Endodermal cell (in vitro differentiated cells): Measurements from ENCODE around the gene CCDC170. TPM values are rescaled to one million over a fixed set of nuclear protein-coding genes. Genes with fewer than 3 reads are reported as not detected.
A peak's percentile ranks its signal among the peaks of the same experiment; 100 is the strongest.

Experiments used
- DNase-seq: peaks from one replicate; pipeline ENCODE4 v3.0.0-alpha.2; 2017
- H3K27ac ChIP-seq: 2 replicates; pipeline ENCODE4 v1.5.1; 2013; ENCODE audit warnings: mild to moderate bottlenecking, low read depth, low read length, moderate library complexity
- H3K27me3 ChIP-seq: 2 replicates; pipeline ENCODE4 v1.6.1; 2013; ENCODE audit warnings: mild to moderate bottlenecking, low read length, moderate library complexity; ENCODE audit not compliant: insufficient read depth, control insufficient read depth, poor library complexity, severe bottlenecking
- H3K36me3 ChIP-seq: 2 replicates; pipeline ENCODE4 v1.7.0; 2013; ENCODE audit warnings: mild to moderate bottlenecking, low read length, moderate library complexity; ENCODE audit not compliant: control insufficient read depth, insufficient read depth
- H3K4me1 ChIP-seq: one replicate; pipeline ENCODE4 v1.7.0; 2013; ENCODE audit warnings: low read length; ENCODE audit not compliant: control insufficient read depth, insufficient read depth
- H3K4me3 ChIP-seq: 2 replicates; pipeline ENCODE4 v1.5.1; 2013; ENCODE audit warnings: mild to moderate bottlenecking, low read length, moderate library complexity
- H3K9ac ChIP-seq: 2 replicates; pipeline ENCODE4 v1.6.1; 2013; ENCODE audit warnings: mild to moderate bottlenecking, low read length, moderate library complexity; ENCODE audit not compliant: poor library complexity, severe bottlenecking; ENCODE audit errors: extremely low read depth
- H3K9me3 ChIP-seq: 2 replicates; pipeline ENCODE4 v1.6.1; 2013; ENCODE audit warnings: mild to moderate bottlenecking, low read length, moderate library complexity; ENCODE audit not compliant: control insufficient read depth
- H3K27ac Mint-ChIP-seq: 2 replicates; pipeline ENCODE4 v1.8.0; 2020; ENCODE audit warnings: mixed read lengths
- H3K27me3 Mint-ChIP-seq: 2 replicates; pipeline ENCODE4 v1.8.0; 2021; ENCODE audit warnings: mild to moderate bottlenecking, mixed read lengths; ENCODE audit not compliant: insufficient read depth
- H3K36me3 Mint-ChIP-seq: 2 replicates; pipeline ENCODE4 v1.8.0; 2020; ENCODE audit warnings: low read depth, mixed read lengths
- H3K4me1 Mint-ChIP-seq: 2 replicates; pipeline ENCODE4 v1.8.0; 2020; ENCODE audit warnings: mixed read lengths
- H3K4me3 Mint-ChIP-seq: 2 replicates; pipeline ENCODE4 v1.8.0; 2020; ENCODE audit warnings: mild to moderate bottlenecking, moderate library complexity, mixed read lengths
- H3K9me3 Mint-ChIP-seq: 2 replicates; pipeline ENCODE4 v1.8.0; 2020; ENCODE audit warnings: mild to moderate bottlenecking, mixed read lengths
- WGBS, 2 experiments: methylation state at CpG; one replicate each; pipeline versions ENCODE4 v1.1.5 to v1.1.7; 2013; ENCODE audit warnings: missing lambda C conversion rate in 2 of 2, mixed read lengths in 1 of 2; ENCODE audit not compliant: insufficient coverage in 1 of 2, insufficient read length in 1 of 2; 5-methylcytosine and 5-hydroxymethylcytosine counted together
- total RNA-seq, 2 donors: library from RNA; stranded (reverse); fragmentation: NEBNext Ultra II Directional in 1 of 2; extraction: Animal tissue kit (Norgen Biotek cat#: 25700) in 1 of 2; gene quantifications; 2 replicates in 1 of 2; 3 replicates in 1 of 2; pipeline ENCODE4 v1.2.1, GENCODE V29; 2021
- TF ChIP-seq, protein P1 (sequence below): fragments of 200-600 bp; sonication (generic); conservative IDR thresholded peaks from 2 replicates; pipeline ENCODE4 v1.5.0; 2021; ENCODE audit warnings: antibody characterized with exemption, mild to moderate bottlenecking

CCDC170 gene
- total RNA-seq, 2 donors from 2014 or later, result 2.2 to 4.1 TPM

GRCh38 chr6:151627689-151628444 is 134.1 kb downstream of the CCDC170 start:
- Mint-ChIP-seq H3K9me3 (no peaks in the 10 kb centered on the region), H3K4me1 (peaks cover 14% of the 10 kb centered on the region), H3K36me3 (no peaks in the 10 kb centered on the region), H3K27ac (peak overlapping the region; percentile 11), H3K4me3 (no peak overlapping the region), H3K27me3 (no peaks in the 10 kb centered on the region)
- no peak overlapping the region for H3K27ac ChIP-seq
- no peaks in the 10 kb centered on the region for H3K27me3 ChIP-seq
- H3K4me1 ChIP-seq, result no peaks in the 10 kb centered on the region
- H3K4me3 ChIP-seq, result no peak overlapping the region
- H3K36me3 ChIP-seq, result no peaks in the 10 kb centered on the region
- 80 to 84% methylated on average over 1 to 3 of the region's 3 CpGs for WGBS, 2 experiments
- H3K9ac ChIP-seq, result no peak overlapping the region
- TF ChIP-seq, protein P1, sequence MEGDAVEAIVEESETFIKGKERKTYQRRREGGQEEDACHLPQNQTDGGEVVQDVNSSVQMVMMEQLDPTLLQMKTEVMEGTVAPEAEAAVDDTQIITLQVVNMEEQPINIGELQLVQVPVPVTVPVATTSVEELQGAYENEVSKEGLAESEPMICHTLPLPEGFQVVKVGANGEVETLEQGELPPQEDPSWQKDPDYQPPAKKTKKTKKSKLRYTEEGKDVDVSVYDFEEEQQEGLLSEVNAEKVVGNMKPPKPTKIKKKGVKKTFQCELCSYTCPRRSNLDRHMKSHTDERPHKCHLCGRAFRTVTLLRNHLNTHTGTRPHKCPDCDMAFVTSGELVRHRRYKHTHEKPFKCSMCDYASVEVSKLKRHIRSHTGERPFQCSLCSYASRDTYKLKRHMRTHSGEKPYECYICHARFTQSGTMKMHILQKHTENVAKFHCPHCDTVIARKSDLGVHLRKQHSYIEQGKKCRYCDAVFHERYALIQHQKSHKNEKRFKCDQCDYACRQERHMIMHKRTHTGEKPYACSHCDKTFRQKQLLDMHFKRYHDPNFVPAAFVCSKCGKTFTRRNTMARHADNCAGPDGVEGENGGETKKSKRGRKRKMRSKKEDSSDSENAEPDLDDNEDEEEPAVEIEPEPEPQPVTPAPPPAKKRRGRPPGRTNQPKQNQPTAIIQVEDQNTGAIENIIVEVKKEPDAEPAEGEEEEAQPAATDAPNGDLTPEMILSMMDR, result no peak
- DNase-seq, result no peak
- no peaks in the 10 kb centered on the region for H3K9me3 ChIP-seq

DNA sequence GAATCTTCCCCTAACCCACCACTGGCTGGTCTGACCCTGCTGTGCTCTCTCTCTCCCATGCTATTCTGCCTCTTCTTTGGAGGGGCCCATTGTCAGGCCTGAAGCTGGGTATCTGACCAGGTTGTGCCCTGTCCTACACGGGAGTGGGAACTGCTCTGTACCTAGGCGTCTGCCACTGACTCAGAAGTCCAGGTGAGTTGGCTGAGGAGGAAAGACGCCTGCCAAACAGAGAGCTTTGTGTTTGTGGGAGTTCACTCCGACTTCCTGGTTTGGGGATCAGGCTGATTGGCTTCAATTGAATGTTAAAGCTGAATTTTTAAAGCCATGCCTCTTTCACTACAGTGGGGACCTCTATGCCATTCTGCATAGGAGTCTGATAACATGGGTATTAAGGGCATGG is 136.0 kb downstream of the CCDC170 start:
- H3K4me3 Mint-ChIP-seq, result no peak overlapping the region
- H3K36me3 Mint-ChIP-seq, result no peaks in the 10 kb centered on the region
- TF ChIP-seq, protein P1, result no peak
- H3K27me3 Mint-ChIP-seq, result no peaks in the 10 kb centered on the region
- H3K27ac Mint-ChIP-seq, result no peak overlapping the region
- H3K9ac ChIP-seq, result no peak overlapping the region
- H3K4me1 Mint-ChIP-seq, result peaks cover 14% of the 10 kb centered on the region
- no peaks in the 10 kb centered on the region for H3K36me3 ChIP-seq
- no peak for DNase-seq
- no peak overlapping the region for H3K4me3 ChIP-seq
- no peaks in the 10 kb centered on the region for H3K9me3 ChIP-seq
- H3K9me3 Mint-ChIP-seq, result no peaks in the 10 kb centered on the region
- 82 to 100% methylated on average over 1 to 4 of the region's 4 CpGs for WGBS, 2 experiments
- no peaks in the 10 kb centered on the region for H3K4me1 ChIP-seq
- H3K27ac ChIP-seq, result no peak overlapping the region
- no peaks in the 10 kb centered on the region for H3K27me3 ChIP-seq

DNA sequence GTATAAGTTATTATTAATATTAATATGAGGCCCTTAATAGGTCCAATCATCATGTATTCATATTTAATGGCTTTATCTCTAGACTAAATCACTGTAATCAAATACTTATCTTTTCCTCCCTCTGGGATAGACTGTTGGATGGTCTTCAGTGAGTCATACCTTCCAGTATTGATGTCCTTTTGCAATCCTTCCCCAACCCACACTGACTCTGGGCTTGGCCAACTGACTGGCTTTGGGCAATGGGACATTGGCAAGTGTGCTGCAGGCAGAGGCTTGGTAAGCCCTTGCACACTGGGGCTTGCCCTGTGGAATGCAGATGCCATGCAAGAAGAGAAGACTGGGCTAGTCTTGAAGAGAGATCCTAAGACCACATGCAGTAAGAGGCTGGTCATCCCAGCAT is 136.6 kb downstream of the CCDC170 start:
- Mint-ChIP-seq H3K4me3 (no peak overlapping the region), H3K9me3 (no peaks in the 10 kb centered on the region), H3K27ac (no peak overlapping the region), H3K36me3 (no peaks in the 10 kb centered on the region), H3K4me1 (peaks cover 14% of the 10 kb centered on the region), H3K27me3 (no peaks in the 10 kb centered on the region)
- Histone ChIP-seq H3K9me3 (no peaks in the 10 kb centered on the region), H3K27me3 (no peaks in the 10 kb centered on the region), H3K9ac (no peak overlapping the region), H3K4me3 (no peak overlapping the region), H3K36me3 (no peaks in the 10 kb centered on the region), H3K4me1 (no peaks in the 10 kb centered on the region), H3K27ac (no peak overlapping the region)
- no peak for DNase-seq
- TF ChIP-seq, protein P1, result no peak
